NT2/D1 (cell line): ENCODE results near the gene SIM1.

Source experiments
- DNase-seq: peaks from one replicate; pipeline ENCODE4 v3.0.0-alpha.2; 2011; ENCODE audit warnings: low read depth, low spot score
- H3K27me3 ChIP-seq: 2 replicates; pipeline ENCODE4 v1.6.0; 2011; ENCODE audit warnings: mild to moderate bottlenecking; ENCODE audit not compliant: insufficient read length, insufficient read depth
- H3K36me3 ChIP-seq: 2 replicates; pipeline ENCODE4 v1.6.1; 2011; ENCODE audit warnings: mild to moderate bottlenecking, low read length, mixed read lengths; ENCODE audit not compliant: insufficient read depth, insufficient read length
- H3K4me1 ChIP-seq: 2 replicates; pipeline ENCODE4 v1.5.1; 2011; ENCODE audit not compliant: insufficient read depth, insufficient read length
- H3K4me3 ChIP-seq: 2 replicates; pipeline ENCODE4 v1.5.1; 2011; ENCODE audit warnings: low read depth; ENCODE audit not compliant: insufficient read length
- H3K9ac ChIP-seq: 2 replicates; pipeline ENCODE4 v1.6.0; 2011; ENCODE audit warnings: low read depth; ENCODE audit not compliant: insufficient read length
- H3K9me3 ChIP-seq: 2 replicates; pipeline ENCODE4 v1.5.1; 2011; ENCODE audit warnings: mild to moderate bottlenecking, low read length; ENCODE audit not compliant: insufficient read depth
- SUZ12 ChIP-seq: IDR thresholded peaks from 2 replicates; pipeline ENCODE4 v1.6.1; 2011; ENCODE audit not compliant: insufficient read length, insufficient read depth; ENCODE audit errors: extremely low read depth
- YY1 ChIP-seq: IDR thresholded peaks from 2 replicates; pipeline ENCODE4 v1.6.1; 2011; ENCODE audit not compliant: insufficient read length, insufficient read depth
- ZNF274 ChIP-seq: IDR thresholded peaks from 2 replicates; pipeline ENCODE4 v1.6.1; 2011; ENCODE audit warnings: mild to moderate bottlenecking, low read depth, low read length

Gene SIM1

GRCh38 chr6:100463630-100464161, 1.0 kb downstream of the SIM1 start:
- H3K27me3 ChIP-seq: peaks cover 92% of the 10 kb centered on the region
- H3K4me1 ChIP-seq: no peaks in the 10 kb centered on the region
- no peak for DNase-seq
- peak overlapping the region; percentile 3 for H3K9ac ChIP-seq
- H3K4me3 ChIP-seq: peak overlapping the region; percentile 33
- H3K9me3 ChIP-seq: no peaks in the 10 kb centered on the region
- no peaks in the 10 kb centered on the region for H3K36me3 ChIP-seq
- no peak for TF ChIP-seq ZNF274
- peak; percentile 61 for TF ChIP-seq SUZ12
- no peak for TF ChIP-seq YY1

- no peak for DNase-seq
- Histone ChIP-seq H3K4me1 (peaks cover 2% of the 10 kb centered on the region), H3K36me3 (no peaks in the 10 kb centered on the region), H3K9me3 (no peaks in the 10 kb centered on the region), H3K4me3 (no peak overlapping the region), H3K27me3 (peaks cover 100% of the 10 kb centered on the region), H3K9ac (no peak overlapping the region)
- no peak for TF ChIP-seq ZNF274
- no peak for TF ChIP-seq YY1
- TF ChIP-seq SUZ12: no peak
Measured at GRCh38 chr6:100462706-100463629, 1.8 kb downstream of the SIM1 start.

- DNase-seq: no peak
- Histone ChIP-seq H3K27me3 (peaks cover 100% of the 10 kb centered on the region), H3K36me3 (no peaks in the 10 kb centered on the region), H3K9ac (no peak overlapping the region), H3K4me1 (peaks cover 4% of the 10 kb centered on the region), H3K9me3 (no peaks in the 10 kb centered on the region), H3K4me3 (no peak overlapping the region)
- no peak for TF ChIP-seq YY1
- TF ChIP-seq SUZ12: no peak
- TF ChIP-seq ZNF274: no peak
Measured at GRCh38 chr6:100461917-100462705, 2.6 kb downstream of the SIM1 start.

GRCh38 chr6:100461278-100461916, 3.3 kb downstream of the SIM1 start:
- Histone ChIP-seq H3K27me3 (peaks cover 100% of the 10 kb centered on the region), H3K4me3 (no peak overlapping the region), H3K9me3 (no peaks in the 10 kb centered on the region), H3K9ac (no peak overlapping the region), H3K4me1 (peaks cover 4% of the 10 kb centered on the region), H3K36me3 (no peaks in the 10 kb centered on the region)
- TF ChIP-seq SUZ12 (peak; percentile 96), YY1 (no peak), ZNF274 (no peak)
- no peak for DNase-seq

DNA sequence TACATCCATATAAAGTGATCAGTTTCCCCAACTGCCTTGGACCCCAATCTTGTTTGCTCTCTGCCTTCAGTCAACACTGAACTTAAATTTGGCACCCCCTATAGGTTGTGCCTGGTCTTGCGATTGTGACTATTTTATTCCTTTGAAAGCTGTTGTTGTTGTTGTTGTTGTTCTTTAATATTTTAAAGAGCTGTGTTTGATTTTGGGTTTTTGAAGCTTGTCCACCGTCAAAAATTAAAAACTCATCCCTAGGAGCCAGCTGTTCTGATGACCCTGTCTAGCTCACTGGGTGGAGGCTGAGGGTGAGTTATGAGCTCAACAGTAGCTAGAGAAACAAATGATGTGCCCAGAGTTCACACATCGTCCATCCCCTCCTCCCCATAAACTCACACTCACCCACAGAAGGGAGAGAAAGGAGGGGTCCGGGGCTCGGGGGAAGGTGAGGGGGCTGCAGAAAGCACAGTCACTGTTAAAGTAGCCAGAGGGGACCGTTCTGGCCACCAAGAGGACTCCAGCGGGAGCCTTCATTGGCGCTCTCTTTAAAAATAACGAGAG, 4.0 kb downstream of the SIM1 start:
- peaks cover 100% of the 10 kb centered on the region for H3K27me3 ChIP-seq
- H3K4me1 ChIP-seq: peaks cover 4% of the 10 kb centered on the region
- H3K36me3 ChIP-seq: no peaks in the 10 kb centered on the region
- TF ChIP-seq SUZ12 (no peak), YY1 (no peak), ZNF274 (no peak)
- H3K9ac ChIP-seq: no peak overlapping the region
- no peak for DNase-seq
- no peak overlapping the region for H3K4me3 ChIP-seq
- H3K9me3 ChIP-seq: no peaks in the 10 kb centered on the region

- no peak overlapping the region for H3K9ac ChIP-seq
- peaks cover 4% of the 10 kb centered on the region for H3K4me1 ChIP-seq
- no peaks in the 10 kb centered on the region for H3K36me3 ChIP-seq
- DNase-seq: no peak
- no peaks in the 10 kb centered on the region for H3K9me3 ChIP-seq
- TF ChIP-seq ZNF274 (no peak), YY1 (no peak), SUZ12 (no peak)
- no peak overlapping the region for H3K4me3 ChIP-seq
- peaks cover 100% of the 10 kb centered on the region for H3K27me3 ChIP-seq
Measured at GRCh38 chr6:100459592-100460184, 5.0 kb downstream of the SIM1 start.
